Astrocyte (in vitro differentiated cells and primary cell): Measurements from ENCODE around the gene TIAM2. TPM values are rescaled to one million over a fixed set of nuclear protein-coding genes. Genes with fewer than 3 reads are reported as not detected.

Experiments
- DNase-seq: peaks from one replicate; pipeline ENCODE4 v3.0.0-alpha.2; 2010; ENCODE audit warnings: low read depth
- FAIRE-seq: peaks from 2 replicates; lab custom pipeline; 2011; peaks lifted over from hg19 to GRCh38; lab: Jason Lieb, UNC
- H2AFZ ChIP-seq: 2 replicates; pipeline ENCODE4 v1.6.0; 2012; ENCODE audit warnings: low read depth, low read length, inconsistent platforms
- H3K27ac ChIP-seq: 2 replicates; pipeline ENCODE4 v1.5.1; 2011; ENCODE audit warnings: low read depth, low read length, inconsistent platforms
- H3K27me3 ChIP-seq: 2 replicates; pipeline ENCODE4 v1.6.0; 2011; ENCODE audit warnings: low read length, inconsistent platforms; ENCODE audit not compliant: insufficient read depth
- H3K36me3 ChIP-seq: 2 replicates; pipeline ENCODE4 v1.5.1; 2011; ENCODE audit warnings: low read length, inconsistent platforms; ENCODE audit not compliant: insufficient read depth
- H3K4me1 ChIP-seq: 2 replicates; pipeline ENCODE4 v1.5.1; 2011; ENCODE audit warnings: low read length, inconsistent platforms; ENCODE audit not compliant: insufficient read depth
- H3K4me2 ChIP-seq: 2 replicates; pipeline ENCODE4 v1.6.0; 2012; ENCODE audit warnings: low read length, inconsistent platforms
- H3K4me3 ChIP-seq: 2 replicates; pipeline ENCODE4 v1.5.1; 2011; ENCODE audit warnings: low read depth, mild to moderate bottlenecking, low read length, inconsistent platforms; ENCODE audit not compliant: insufficient read depth
- H3K79me2 ChIP-seq: 2 replicates; pipeline ENCODE4 v1.6.0; 2012; ENCODE audit warnings: mild to moderate bottlenecking, low read length, inconsistent platforms; ENCODE audit not compliant: insufficient read depth
- H3K9ac ChIP-seq: 2 replicates; pipeline ENCODE4 v1.6.0; 2012; ENCODE audit warnings: mild to moderate bottlenecking, low read length, inconsistent platforms
- H3K9me3 ChIP-seq: 2 replicates; pipeline ENCODE4 v1.5.1; 2012; ENCODE audit warnings: low read depth, mild to moderate bottlenecking, low read length, inconsistent platforms; ENCODE audit not compliant: insufficient read depth
- H4K20me1 ChIP-seq: 2 replicates; pipeline ENCODE4 v1.6.0; 2012; ENCODE audit warnings: low read length, inconsistent platforms; ENCODE audit not compliant: insufficient read depth
- H3K27ac Mint-ChIP-seq: one replicate; pipeline ENCODE4 v1.8.0; 2021; ENCODE audit warnings: mild to moderate bottlenecking, mixed read lengths; ENCODE audit not compliant: unreplicated experiment
- H3K27me3 Mint-ChIP-seq: one replicate; pipeline ENCODE4 v1.8.0; 2021; ENCODE audit warnings: low read depth, mixed read lengths; ENCODE audit not compliant: unreplicated experiment
- H3K36me3 Mint-ChIP-seq: one replicate; pipeline ENCODE4 v1.8.0; 2021; ENCODE audit warnings: low read depth, mixed read lengths; ENCODE audit not compliant: unreplicated experiment
- H3K4me1 Mint-ChIP-seq: one replicate; pipeline ENCODE4 v1.8.0; 2021; ENCODE audit warnings: low read depth, mixed read lengths; ENCODE audit not compliant: unreplicated experiment
- H3K4me3 Mint-ChIP-seq: one replicate; pipeline ENCODE4 v1.8.0; 2021; ENCODE audit warnings: mild to moderate bottlenecking, moderate library complexity, mixed read lengths; ENCODE audit not compliant: unreplicated experiment
- H3K9me3 Mint-ChIP-seq: one replicate; pipeline ENCODE4 v1.8.0; 2021; ENCODE audit warnings: mild to moderate bottlenecking, mixed read lengths; ENCODE audit not compliant: unreplicated experiment
- EZH2 ChIP-seq: IDR thresholded peaks from 2 replicates; pipeline ENCODE4 v1.6.1; 2012; ENCODE audit warnings: mild to moderate bottlenecking, low read length, inconsistent platforms; ENCODE audit not compliant: insufficient read depth
- total RNA-seq: library from RNA; stranded (reverse); gene quantifications from 2 replicates; pipeline ENCODE4 v1.2.1, GENCODE V29; 2021
- TF ChIP-seq, protein P1 (sequence below): IDR thresholded peaks from 2 replicates; pipeline ENCODE4 v1.5.1; 2011; ENCODE audit warnings: low read depth, mild to moderate bottlenecking, inconsistent platforms, low read length, moderate library complexity; ENCODE audit not compliant: insufficient read depth

Gene TIAM2
- total RNA-seq, 1 donor from 2014 or later, result 23.6 TPM

DNA sequence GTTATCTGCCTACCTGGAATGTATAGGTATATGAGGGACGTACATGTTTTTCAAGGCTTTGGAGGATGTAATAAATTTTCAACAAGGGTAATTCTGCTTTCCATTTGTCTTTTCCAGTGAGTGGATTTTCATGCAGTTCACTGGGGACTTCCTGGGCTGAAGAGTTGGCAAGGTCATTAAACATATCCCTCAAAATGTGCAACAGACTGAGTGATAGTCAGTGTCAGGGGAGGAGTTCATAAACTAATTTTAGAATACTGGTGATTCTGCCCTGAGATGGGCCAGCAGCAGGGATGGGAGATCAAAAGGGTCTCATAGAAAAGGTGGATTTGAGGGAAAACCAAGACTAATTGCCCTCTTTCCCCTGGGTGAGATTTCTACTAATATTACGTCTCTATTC is 146.4 kb downstream of the TIAM2 start:
- Histone ChIP-seq H3K4me1 (peaks cover 18% of the 10 kb centered on the region), H2AFZ (no peak overlapping the region), H3K27me3 (no peaks in the 10 kb centered on the region), H3K4me3 (no peak overlapping the region), H3K9me3 (no peaks in the 10 kb centered on the region), H3K9ac (no peak overlapping the region), H3K36me3 (peaks cover 3% of the 10 kb centered on the region), H3K27ac (no peak overlapping the region), H4K20me1 (no peaks in the 10 kb centered on the region), H3K79me2 (no peaks in the 10 kb centered on the region), H3K4me2 (no peak overlapping the region)
- H3K4me1 Mint-ChIP-seq, result peaks cover 28% of the 10 kb centered on the region
- TF ChIP-seq, protein P1, sequence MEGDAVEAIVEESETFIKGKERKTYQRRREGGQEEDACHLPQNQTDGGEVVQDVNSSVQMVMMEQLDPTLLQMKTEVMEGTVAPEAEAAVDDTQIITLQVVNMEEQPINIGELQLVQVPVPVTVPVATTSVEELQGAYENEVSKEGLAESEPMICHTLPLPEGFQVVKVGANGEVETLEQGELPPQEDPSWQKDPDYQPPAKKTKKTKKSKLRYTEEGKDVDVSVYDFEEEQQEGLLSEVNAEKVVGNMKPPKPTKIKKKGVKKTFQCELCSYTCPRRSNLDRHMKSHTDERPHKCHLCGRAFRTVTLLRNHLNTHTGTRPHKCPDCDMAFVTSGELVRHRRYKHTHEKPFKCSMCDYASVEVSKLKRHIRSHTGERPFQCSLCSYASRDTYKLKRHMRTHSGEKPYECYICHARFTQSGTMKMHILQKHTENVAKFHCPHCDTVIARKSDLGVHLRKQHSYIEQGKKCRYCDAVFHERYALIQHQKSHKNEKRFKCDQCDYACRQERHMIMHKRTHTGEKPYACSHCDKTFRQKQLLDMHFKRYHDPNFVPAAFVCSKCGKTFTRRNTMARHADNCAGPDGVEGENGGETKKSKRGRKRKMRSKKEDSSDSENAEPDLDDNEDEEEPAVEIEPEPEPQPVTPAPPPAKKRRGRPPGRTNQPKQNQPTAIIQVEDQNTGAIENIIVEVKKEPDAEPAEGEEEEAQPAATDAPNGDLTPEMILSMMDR, result no peak
- TF ChIP-seq EZH2, result no peak
- H3K9me3 Mint-ChIP-seq, result no peaks in the 10 kb centered on the region
- FAIRE-seq (no peak), DNase-seq (no peak)
- no peak overlapping the region for H3K4me3 Mint-ChIP-seq
- peaks cover 20% of the 10 kb centered on the region for H3K36me3 Mint-ChIP-seq
- H3K27ac Mint-ChIP-seq, result no peak overlapping the region
- H3K27me3 Mint-ChIP-seq, result no peaks in the 10 kb centered on the region

DNA sequence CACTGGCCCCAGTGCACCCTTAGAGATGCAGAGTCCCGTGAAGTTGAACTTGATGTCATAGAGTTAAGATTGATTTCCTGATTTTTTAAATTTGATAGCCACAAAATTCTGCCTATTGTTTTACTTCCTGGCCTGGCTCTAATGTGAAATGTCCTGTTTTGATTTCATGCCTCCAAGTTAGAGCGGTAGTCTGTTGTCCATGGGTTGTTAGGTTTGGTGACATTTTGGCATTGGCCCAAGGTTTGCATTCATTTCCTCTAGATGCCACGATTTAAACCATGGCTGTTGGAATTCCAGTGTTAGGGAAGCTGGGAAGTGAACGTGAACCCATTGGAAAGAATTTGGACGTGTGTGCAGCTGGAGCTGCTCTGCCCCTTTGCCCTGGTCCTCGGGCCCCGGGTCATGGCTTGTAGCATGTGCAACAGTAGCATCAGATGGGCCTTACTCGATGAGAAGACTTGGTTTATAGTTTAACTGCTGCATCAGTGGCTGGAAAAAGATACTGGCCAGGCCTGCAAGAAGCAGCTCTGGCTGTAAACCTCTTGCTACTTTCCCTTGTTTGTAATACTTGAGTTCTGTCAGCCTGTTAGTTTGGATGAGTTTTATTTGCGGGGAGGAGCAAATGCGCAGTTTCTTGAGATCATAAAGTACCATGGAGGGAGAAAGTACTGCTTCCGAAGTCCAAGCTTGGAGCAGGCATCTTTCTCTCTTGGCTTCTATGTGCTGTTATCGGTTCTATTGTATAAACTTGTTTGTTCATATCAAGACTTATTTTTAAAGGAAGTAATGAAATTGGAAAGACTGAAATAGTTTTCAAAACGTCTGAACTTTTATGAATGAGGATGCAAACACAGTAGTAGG is 147.3 kb downstream of the TIAM2 start:
- peak overlapping the region; percentile 44 for H2AFZ ChIP-seq
- FAIRE-seq, result no peak

More for the DNA sequence above, 147.3 kb downstream of the TIAM2 start:
- H3K27me3 Mint-ChIP-seq, result no peaks in the 10 kb centered on the region
- H3K9me3 ChIP-seq, result no peaks in the 10 kb centered on the region
- no peak for TF ChIP-seq EZH2
- TF ChIP-seq, protein P1, result no peak
- H3K4me3 ChIP-seq, result no peak overlapping the region
- peak overlapping the region; percentile 82 for H3K4me2 ChIP-seq
- H3K4me3 Mint-ChIP-seq, result peak overlapping the region; percentile 43
- H3K27ac ChIP-seq, result no peak overlapping the region
- no peak for DNase-seq
- peak overlapping the region; percentile 65 for H3K9ac ChIP-seq
- no peaks in the 10 kb centered on the region for H4K20me1 ChIP-seq
- no peaks in the 10 kb centered on the region for H3K27me3 ChIP-seq
- H3K27ac Mint-ChIP-seq, result no peak overlapping the region
- no peaks in the 10 kb centered on the region for H3K9me3 Mint-ChIP-seq
- H3K79me2 ChIP-seq, result no peaks in the 10 kb centered on the region
- peaks cover 3% of the 10 kb centered on the region for H3K36me3 ChIP-seq
- peaks cover 28% of the 10 kb centered on the region for H3K4me1 Mint-ChIP-seq
- peaks cover 18% of the 10 kb centered on the region for H3K4me1 ChIP-seq
- H3K36me3 Mint-ChIP-seq, result peaks cover 16% of the 10 kb centered on the region
